GM23338 (cell line): ENCODE results near the gene E2F3. TPM values are rescaled to one million over a fixed set of nuclear protein-coding genes. Genes with fewer than 3 reads are reported as not detected.

Source experiments
- ATAC-seq: fragments of 200-7000 bp; cut with Tn5 transposase; 3 replicates; pipeline ENCODE4 v1.9.1; 2020
- DNase-seq: peaks from one replicate; pipeline ENCODE4 v3.0.0-alpha.2; 2015; ENCODE audit warnings: low spot score
- H2AFZ ChIP-seq: fragments of 200-600 bp; sonication (generic); 2 replicates; pipeline ENCODE4 v1.8.0; 2016; ENCODE audit warnings: antibody characterized with exemption, mild to moderate bottlenecking, moderate library complexity
- H3F3A ChIP-seq: fragments of 200-600 bp; sonication (generic); replicated peaks from 2 replicates; pipeline ENCODE4 v1.8.0; 2017; ENCODE audit warnings: antibody characterized with exemption, mixed run types, low read depth
- H3K27ac ChIP-seq: fragments of 200-600 bp; sonication (generic); 2 replicates; pipeline ENCODE4 v1.6.1; 2016; ENCODE audit warnings: low read depth
- H3K27me3 ChIP-seq: fragments of 200-600 bp; sonication (generic); 2 replicates; pipeline ENCODE4 v1.8.0; 2016; ENCODE audit warnings: mild to moderate bottlenecking, mixed run types, moderate library complexity; ENCODE audit not compliant: insufficient read depth
- H3K36me3 ChIP-seq: fragments of 200-600 bp; sonication (generic); 2 replicates; pipeline ENCODE4 v1.8.0; 2016; ENCODE audit warnings: mild to moderate bottlenecking; ENCODE audit not compliant: insufficient read depth
- H3K4me1 ChIP-seq: fragments of 200-600 bp; sonication (generic); 2 replicates; pipeline ENCODE4 v1.8.0; 2016; ENCODE audit warnings: mild to moderate bottlenecking, moderate library complexity; ENCODE audit not compliant: insufficient read depth
- H3K4me2 ChIP-seq: fragments of 200-600 bp; sonication (generic); 2 replicates; pipeline ENCODE4 v1.7.1; 2017; ENCODE audit warnings: mixed run types
- H3K4me3 ChIP-seq: fragments of 200-600 bp; sonication (generic); 2 replicates; pipeline ENCODE4 v1.6.1; 2016; ENCODE audit warnings: mixed run types
- H3K79me2 ChIP-seq: fragments of 200-600 bp; sonication (generic); replicated peaks from 2 replicates; pipeline ENCODE4 v1.8.0; 2017; ENCODE audit warnings: mild to moderate bottlenecking; ENCODE audit not compliant: insufficient read depth
- H3K9me2 ChIP-seq: fragments of 200-600 bp; sonication (generic); 2 replicates; pipeline ENCODE4 v1.8.0; 2017; ENCODE audit not compliant: insufficient read depth
- H4K20me1 ChIP-seq: fragments of 200-600 bp; sonication (generic); replicated peaks from 2 replicates; pipeline ENCODE4 v1.8.0; 2017; ENCODE audit warnings: mild to moderate bottlenecking; ENCODE audit not compliant: insufficient read depth
- H3K27ac Mint-ChIP-seq: 2 replicates; pipeline ENCODE4 v1.8.0; 2020; ENCODE audit warnings: inconsistent platforms, mild to moderate bottlenecking, moderate library complexity, mixed read lengths
- H3K27me3 Mint-ChIP-seq: 3 replicates; pipeline ENCODE4 v1.8.0; 2022; ENCODE audit warnings: low read depth, mild to moderate bottlenecking, moderate library complexity, mixed read lengths, inconsistent platforms; ENCODE audit not compliant: insufficient read depth, poor library complexity
- H3K36me3 Mint-ChIP-seq: 3 replicates; pipeline ENCODE4 v1.8.0; 2021; ENCODE audit warnings: low read depth, mild to moderate bottlenecking, inconsistent platforms, moderate library complexity, mixed read lengths
- H3K4me1 Mint-ChIP-seq: 3 replicates; pipeline ENCODE4 v1.8.0; 2020; ENCODE audit warnings: mild to moderate bottlenecking, inconsistent platforms, mixed read lengths
- H3K4me3 Mint-ChIP-seq: 3 replicates; pipeline ENCODE4 v1.8.0; 2021; ENCODE audit warnings: moderate library complexity, mild to moderate bottlenecking, inconsistent platforms, mixed read lengths
- H3K9me3 Mint-ChIP-seq: 3 replicates; pipeline ENCODE4 v1.8.0; 2020; ENCODE audit warnings: moderate library complexity, mild to moderate bottlenecking, inconsistent platforms, mixed read lengths
- CREB1 ChIP-seq: fragments of 250-450 bp; sonication (Bioruptor Pico); IDR thresholded peaks from 2 replicates; pipeline ENCODE4 v1.5.0; 2020; ENCODE audit warnings: low read depth, mild to moderate bottlenecking, moderate library complexity
- CTCF ChIP-seq, 2 experiments: fragments of 200-600 bp in 1 of 2; sonication (generic) in 1 of 2; conservative IDR thresholded peaks; 2 replicates each; pipeline versions ENCODE4 v1.5.1 to v1.6.1; 2016 to 2017; ENCODE audit warnings: antibody characterized with exemption in 2 of 2, low read depth in 2 of 2, mild to moderate bottlenecking in 2 of 2, moderate library complexity in 1 of 2
- ETS1 ChIP-seq: IDR thresholded peaks from 2 replicates; pipeline ENCODE4 v1.6.1; 2016; ENCODE audit warnings: antibody characterized with exemption
- EZH2 ChIP-seq: fragments of 200-600 bp; sonication (generic); IDR thresholded peaks from one replicate; pipeline ENCODE4 v1.8.0; 2017; ENCODE audit warnings: antibody characterized with exemption, mild to moderate bottlenecking, low read depth; ENCODE audit not compliant: unreplicated experiment
- EZH2phosphoT487 ChIP-seq: fragments of 200-600 bp; sonication (generic); IDR thresholded peaks from one replicate; pipeline ENCODE4 v1.8.1; 2018; ENCODE audit warnings: antibody characterized with exemption; ENCODE audit not compliant: unreplicated experiment
- JUNB ChIP-seq: IDR thresholded peaks from one replicate; pipeline ENCODE4 v1.6.1; 2016; ENCODE audit warnings: antibody characterized with exemption; ENCODE audit not compliant: unreplicated experiment
- NANOG ChIP-seq: IDR thresholded peaks from 2 replicates; pipeline ENCODE4 v1.6.1; 2016; ENCODE audit warnings: antibody characterized with exemption, borderline replicate concordance
- POLR2AphosphoS5 ChIP-seq: IDR thresholded peaks from 2 replicates; pipeline ENCODE4 v1.6.1; 2016; ENCODE audit warnings: antibody characterized with exemption, low read depth
- REST ChIP-seq: IDR thresholded peaks from one replicate; pipeline ENCODE4 v1.6.1; 2018; ENCODE audit warnings: antibody characterized with exemption; ENCODE audit not compliant: unreplicated experiment
- STAT1 ChIP-seq: IDR thresholded peaks from one replicate; pipeline ENCODE4 v1.6.1; 2016; ENCODE audit warnings: antibody characterized with exemption; ENCODE audit not compliant: unreplicated experiment
- ZNF114 ChIP-seq: fragments of 250-450 bp; sonication (Bioruptor Pico); IDR thresholded peaks from 2 replicates; pipeline ENCODE4 v1.5.0; 2020; ENCODE audit warnings: mild to moderate bottlenecking, moderate library complexity
- ZNF331 ChIP-seq: fragments of 250-450 bp; sonication (Bioruptor Pico); IDR thresholded peaks from 2 replicates; pipeline ENCODE4 v1.5.0; 2020; ENCODE audit warnings: low read depth, mild to moderate bottlenecking, moderate library complexity
- polyA plus RNA-seq: library from polyadenylated mRNA; unstranded; fragments of >200 nt; fragmentation: Nextera tagmentation; extraction: Ambion mirVana; gene quantifications from 2 replicates; pipeline ENCODE4 v1.2.1, GENCODE V29; 2016
- total RNA-seq: library from RNA; depleted of rRNA; stranded (reverse); fragments of >200 nt; shearing (Covaris generic); gene quantifications from 2 replicates; pipeline ENCODE4 v1.2.3, GENCODE V29; 2014

Gene E2F3
- total and polyA plus RNA-seq, 2 experiments from 2014 or later, result 27.2 to 33.5 TPM

- TF ChIP-seq REST, result no peak
- no peak for TF ChIP-seq JUNB
- TF ChIP-seq POLR2AphosphoS5, result no peak
- TF ChIP-seq CREB1 (CRISPR knock-in tag), result no peak
- no peak for TF ChIP-seq NANOG
- no peak for TF ChIP-seq EZH2
- TF ChIP-seq CTCF (conservative IDR thresholded peaks at IDR 0.05; ENCODE audit: low read depth in 2 of 2), result no peak
- TF ChIP-seq ZNF331 (CRISPR knock-in tag), result no peak
- no peak for TF ChIP-seq STAT1
- no peak for TF ChIP-seq ETS1
These were observed 75.8 kb downstream of the E2F3 start (continued) for GRCh38 chr6:20477485-20477884.

- Histone ChIP-seq H3F3A (0 out of 2 replicates have a peak, but pooled peaks cover 3% of the 10 kb centered on the region), H4K20me1 (peaks cover 40% of the 10 kb centered on the region), H3K4me2 (no peak overlapping the region), H3K9me2 (no peaks in the 10 kb centered on the region), H3K4me1 (no peaks in the 10 kb centered on the region), H3K79me2 (peaks cover 67% of the 10 kb centered on the region), H3K4me3 (no peak overlapping the region), H3K36me3 (peaks cover 24% of the 10 kb centered on the region), H3K27me3 (no peaks in the 10 kb centered on the region), H2AFZ (no peak overlapping the region), H3K27ac (no peak overlapping the region; the same call in 1 of the 2 replicates)
- Mint-ChIP-seq H3K36me3 (peaks cover 80% of the 10 kb centered on the region), H3K9me3 (no peaks in the 10 kb centered on the region), H3K4me3 (no peak overlapping the region), H3K27ac (no peak overlapping the region), H3K4me1 (peaks cover 17% of the 10 kb centered on the region), H3K27me3 (peaks cover 2% of the 10 kb centered on the region)
- ATAC-seq (no peak), DNase-seq (no peak)
- no peak for TF ChIP-seq EZH2phosphoT487
- TF ChIP-seq ZNF114 (CRISPR knock-in tag), result no peak
- TF ChIP-seq JUNB, result no peak
- no peak for TF ChIP-seq ETS1
- TF ChIP-seq CREB1 (CRISPR knock-in tag), result no peak
- TF ChIP-seq POLR2AphosphoS5, result no peak
- TF ChIP-seq CTCF (conservative IDR thresholded peaks at IDR 0.05; ENCODE audit: low read depth in 2 of 2), result no peak
- no peak for TF ChIP-seq REST
- TF ChIP-seq ZNF331 (CRISPR knock-in tag), result no peak
- TF ChIP-seq NANOG, result no peak
These were observed 77.4 kb downstream of the E2F3 start for GRCh38 chr6:20479060-20479459.
